GM19193 (cell line): ENCODE measurements around the gene ARRDC1.

Experiments
- POLR2A ChIP-seq: IDR thresholded peaks from 4 replicates; pipeline ENCODE4 v1.6.1; 2011; ENCODE audit not compliant: insufficient read depth, insufficient read length; ENCODE audit errors: extremely low read depth

ARRDC1 gene

DNA sequence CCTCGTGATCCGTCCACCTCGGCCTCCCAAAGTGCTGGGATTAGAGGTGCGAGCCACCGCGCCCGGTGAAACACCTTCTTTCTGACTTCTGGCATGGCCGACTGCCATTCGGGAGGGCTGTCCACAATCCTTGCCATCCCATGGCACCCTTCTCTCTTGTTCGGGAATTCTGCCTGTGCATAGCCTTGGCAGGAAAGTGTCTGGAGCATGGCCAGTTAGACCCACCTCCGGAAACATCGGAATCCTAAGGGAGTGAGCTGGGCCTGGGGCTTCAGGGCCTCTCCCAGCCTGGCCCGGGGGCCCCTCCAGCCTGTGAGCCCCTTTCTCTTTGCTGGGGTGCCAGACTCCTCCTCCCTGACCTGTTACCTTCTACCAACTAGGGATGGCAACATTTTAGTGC lies 1.6 kb upstream of the ARRDC1 start:
- no peak for TF ChIP-seq POLR2A

DNA sequence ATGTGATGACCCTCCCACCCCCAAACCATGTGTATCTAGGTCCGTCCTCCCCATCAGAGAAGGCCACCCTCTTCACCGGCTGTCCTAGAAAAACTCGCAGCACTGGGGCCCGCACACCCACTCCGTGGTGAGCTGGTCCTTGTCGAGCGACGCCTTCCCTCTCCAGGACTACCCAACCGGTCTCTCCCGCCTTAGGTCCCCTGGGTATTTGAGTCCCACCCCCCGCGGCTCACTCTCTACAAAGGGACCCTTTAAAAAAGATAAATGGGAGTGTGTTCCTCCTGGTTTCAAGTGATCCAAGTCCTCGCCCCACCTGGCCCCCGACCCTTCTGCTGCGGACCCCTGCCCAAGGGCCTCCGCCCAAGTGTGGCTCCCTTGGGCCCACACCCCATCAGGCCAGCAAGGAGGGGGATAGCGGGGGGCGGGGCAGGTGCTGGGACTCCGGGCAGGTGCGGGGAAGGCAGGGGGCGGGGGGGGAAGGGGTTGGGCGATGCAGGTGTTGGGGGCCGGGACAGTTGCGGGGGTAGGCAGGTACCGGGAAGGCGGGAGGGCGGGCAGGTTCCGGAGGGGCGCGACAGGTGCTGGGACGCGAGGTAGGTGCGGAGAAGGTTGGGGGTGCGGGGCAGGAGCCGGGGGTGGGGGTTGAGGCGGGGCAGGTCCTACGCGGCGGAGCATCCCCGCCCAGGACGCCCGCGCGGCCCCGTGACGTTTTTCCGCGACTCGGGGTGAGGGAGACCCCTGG lies 970 bp upstream of the ARRDC1 start:
- no peak for TF ChIP-seq POLR2A

DNA sequence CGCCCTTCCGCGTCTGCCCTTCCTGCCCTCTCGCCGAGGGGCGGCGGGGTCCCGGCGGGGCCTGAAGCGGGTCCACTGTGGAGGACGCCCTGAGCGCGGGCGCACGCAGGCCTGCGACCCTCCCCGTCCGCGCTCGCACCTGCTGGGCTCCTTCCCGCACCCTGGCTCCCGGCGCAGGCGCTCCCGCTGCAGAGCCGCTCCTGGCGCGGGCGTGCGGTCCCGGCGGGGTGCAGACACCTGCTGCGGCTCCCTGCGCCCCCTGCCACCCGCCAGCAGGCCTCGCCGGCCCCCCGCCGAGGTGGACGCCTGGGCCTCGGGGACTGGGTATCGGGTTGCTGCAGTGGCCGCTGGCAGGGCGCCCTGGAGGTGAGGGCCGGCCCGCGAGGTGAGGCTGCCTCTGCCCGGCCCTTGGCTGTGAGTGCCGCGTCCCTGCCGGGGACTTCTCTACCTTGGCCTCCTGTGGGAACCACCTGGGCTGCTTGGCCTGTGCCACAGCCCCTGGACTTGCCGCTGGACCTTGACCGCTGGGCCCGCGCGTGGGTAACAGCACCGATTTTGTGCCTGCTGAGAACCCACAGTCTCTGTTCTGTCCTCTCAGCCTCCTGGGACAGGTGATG lies 627 bp downstream of the ARRDC1 start:
- TF ChIP-seq POLR2A = no peak

DNA sequence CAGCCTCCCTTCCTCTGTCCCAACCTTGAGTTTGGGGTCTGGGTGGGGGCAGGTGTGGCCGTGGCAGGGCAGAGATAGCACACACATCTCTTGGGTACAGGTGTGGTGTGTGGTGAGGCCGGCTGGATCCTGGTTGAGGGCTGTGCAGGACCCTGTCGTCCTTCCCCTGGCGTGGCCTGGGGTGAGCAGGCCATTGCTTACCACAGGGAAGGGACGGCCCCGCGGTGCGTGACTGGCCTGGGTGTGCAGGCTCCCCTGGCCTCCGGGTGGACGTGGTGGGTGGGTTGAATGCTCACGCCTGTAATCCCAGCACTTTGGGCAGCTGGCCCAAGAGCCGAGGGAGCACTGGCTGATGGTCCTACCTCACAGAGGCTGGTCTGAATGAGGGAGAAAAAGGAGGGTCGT lies 1.2 kb downstream of the ARRDC1 start:
- TF ChIP-seq POLR2A = no peak

GRCh38 chr9:137607141-137607857 lies 1.8 kb downstream of the ARRDC1 start:
- no peak for TF ChIP-seq POLR2A

GRCh38 chr9:137610944-137611343 lies 5.5 kb downstream of the ARRDC1 start:
- no peak for TF ChIP-seq POLR2A

DNA sequence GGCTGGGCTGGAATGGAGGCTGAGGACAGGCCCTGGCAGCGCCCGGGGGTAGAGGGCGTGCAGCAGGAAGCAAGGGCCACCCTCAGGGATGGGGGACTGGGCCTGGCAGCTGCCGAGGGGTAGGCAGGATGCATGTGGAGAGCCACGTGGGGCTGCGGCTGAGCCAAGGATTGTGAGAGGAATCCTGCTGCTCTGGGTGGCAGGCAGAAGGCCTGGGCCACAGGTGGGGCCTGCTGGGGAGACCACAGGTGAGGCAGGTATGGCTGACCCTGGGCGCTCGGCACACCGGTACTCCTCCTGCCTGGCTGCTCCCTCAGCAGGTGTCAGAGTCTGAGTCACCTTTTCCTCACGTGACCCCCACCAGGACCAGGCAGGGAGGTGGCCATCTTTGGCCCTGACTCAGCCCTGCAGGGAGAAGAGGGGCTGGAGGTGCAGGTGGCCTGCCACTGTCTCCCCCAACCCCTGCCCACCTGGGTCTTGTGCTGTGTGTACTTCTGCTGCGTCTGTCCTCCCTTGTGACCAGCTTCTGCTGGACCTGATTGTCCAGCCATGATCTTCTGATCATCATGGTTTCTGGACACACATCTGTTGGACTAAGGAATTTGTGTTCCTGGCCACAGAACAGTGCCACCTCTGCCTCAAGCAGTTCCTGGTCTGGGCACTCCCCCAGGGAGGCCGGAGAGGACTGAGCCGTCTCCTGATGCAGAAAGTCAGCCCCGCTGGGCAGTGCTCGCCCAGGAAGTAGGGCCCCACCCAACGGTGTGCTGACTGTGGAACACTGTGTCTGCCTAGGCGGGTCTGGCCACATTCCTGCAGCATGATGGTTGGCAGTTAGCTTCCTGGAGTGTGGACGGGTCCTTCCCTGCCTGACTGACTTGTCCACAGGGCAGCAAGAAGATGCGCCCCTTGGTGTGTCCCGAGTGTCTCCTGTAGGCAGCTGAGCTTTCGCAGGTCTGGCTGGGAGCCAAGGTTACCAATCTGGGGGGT lies 6.4 kb downstream of the ARRDC1 start:
- TF ChIP-seq POLR2A = no peak

DNA sequence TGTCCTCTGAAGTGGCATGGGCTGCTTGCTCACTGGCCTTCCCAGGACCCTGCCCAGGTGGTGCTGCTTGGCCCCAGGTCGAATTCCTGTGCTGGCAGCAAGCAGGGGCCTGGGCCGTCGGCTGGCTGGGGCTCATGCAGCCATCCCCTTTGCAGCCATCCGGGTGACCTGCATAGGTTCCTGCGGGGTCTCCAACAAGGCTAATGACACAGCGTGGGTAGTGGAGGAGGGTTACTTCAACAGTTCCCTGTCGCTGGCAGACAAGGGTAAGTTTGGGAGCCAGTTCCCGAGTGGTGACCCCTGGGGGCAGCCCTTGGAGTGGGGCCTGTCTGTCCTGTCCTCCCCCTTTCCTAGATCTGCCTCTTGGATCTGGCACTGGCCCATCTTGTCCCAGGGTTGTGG lies 7.3 kb downstream of the ARRDC1 start:
- TF ChIP-seq POLR2A = peak; percentile 27

GRCh38 chr9:137613259-137613658 lies 7.8 kb downstream of the ARRDC1 start:
- TF ChIP-seq POLR2A = no peak

DNA sequence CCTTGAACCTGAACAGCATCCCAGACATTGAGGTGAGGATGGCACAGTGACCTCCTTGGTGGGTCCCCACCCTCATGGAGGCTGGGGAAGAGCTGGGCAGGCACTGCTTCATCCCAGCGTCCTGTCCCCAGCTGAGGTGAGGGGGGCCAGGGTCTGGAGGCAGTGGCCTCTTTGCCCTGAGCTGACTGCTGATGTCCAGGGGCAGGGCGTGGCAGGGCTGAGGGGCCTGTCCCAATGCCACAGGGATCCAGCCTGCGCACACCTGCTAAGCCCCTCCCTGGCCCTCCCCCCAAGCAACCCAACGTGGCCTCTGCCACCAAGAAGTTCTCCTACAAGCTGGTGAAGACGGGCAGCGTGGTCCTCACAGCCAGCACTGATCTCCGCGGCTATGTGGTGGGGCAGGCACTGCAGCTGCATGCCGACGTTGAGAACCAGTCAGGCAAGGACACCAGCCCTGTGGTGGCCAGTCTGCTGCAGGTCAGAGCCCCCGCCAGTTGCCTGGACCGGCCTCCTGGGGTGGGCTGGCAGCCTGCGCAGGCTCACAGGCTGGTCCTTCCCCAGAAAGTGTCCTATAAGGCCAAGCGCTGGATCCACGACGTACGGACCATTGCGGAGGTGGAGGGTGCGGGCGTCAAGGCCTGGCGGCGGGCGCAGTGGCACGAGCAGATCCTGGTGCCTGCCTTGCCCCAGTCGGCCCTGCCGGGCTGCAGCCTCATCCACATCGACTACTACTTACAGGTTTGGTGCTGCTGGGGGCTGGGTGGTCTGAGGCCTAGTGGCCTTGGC lies 8.4 kb downstream of the ARRDC1 start:
- peak; percentile 19 for TF ChIP-seq POLR2A

DNA sequence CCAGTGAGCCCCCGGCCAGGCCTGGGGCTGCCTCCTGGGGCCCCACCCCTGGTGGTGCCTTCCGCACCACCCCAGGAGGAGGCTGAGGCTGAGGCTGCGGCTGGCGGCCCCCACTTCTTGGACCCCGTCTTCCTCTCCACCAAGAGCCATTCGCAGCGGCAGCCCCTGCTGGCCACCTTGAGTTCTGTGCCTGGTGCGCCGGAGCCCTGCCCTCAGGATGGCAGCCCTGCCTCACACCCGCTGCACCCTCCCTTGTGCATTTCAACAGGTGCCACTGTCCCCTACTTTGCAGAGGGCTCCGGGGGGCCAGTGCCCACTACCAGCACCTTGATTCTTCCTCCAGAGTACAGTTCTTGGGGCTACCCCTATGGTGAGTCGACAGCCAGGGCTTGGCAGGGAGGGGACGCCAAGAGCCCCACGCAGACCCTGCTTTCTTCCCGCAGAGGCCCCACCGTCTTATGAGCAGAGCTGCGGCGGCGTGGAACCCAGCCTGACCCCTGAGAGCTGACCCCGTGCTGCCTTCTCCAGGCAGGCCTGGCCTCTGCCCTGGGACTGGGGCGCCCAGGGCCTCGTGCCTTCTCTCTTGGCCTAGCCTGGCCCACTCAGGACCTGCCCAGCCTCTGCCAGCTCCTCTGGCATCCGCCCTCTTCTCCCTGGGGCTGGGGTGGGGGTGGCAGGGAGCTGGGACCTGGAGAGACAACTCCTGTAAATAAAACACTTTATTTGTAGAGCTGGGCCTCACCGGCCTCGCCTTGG lies 9.3 kb downstream of the ARRDC1 start:
- TF ChIP-seq POLR2A = peak; percentile 3

DNA sequence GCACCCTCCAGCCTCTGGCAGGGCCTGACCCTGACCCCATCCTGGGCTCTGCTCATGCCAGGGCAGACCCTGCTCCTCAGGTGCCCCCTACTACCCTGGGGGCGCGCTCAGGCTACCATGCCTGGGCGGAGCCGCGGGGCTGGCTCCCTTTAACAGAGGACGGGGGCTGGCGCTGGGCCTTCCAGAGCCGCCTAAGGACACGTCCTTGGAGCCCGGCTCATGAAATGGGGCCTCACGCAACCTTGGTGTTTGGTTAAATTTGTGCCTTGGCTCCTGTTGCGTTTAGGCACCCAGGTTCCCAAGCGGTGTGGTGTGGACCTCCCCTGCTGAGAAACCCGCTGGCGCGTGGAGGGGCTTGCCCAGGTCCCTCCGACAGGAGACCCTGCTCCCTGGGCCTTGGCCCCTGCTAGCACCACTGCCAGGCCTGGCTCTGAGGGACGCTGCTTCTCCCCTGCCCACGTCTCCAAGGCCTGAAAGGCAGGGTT lies 9.9 kb downstream of the ARRDC1 start:
- no peak for TF ChIP-seq POLR2A

DNA sequence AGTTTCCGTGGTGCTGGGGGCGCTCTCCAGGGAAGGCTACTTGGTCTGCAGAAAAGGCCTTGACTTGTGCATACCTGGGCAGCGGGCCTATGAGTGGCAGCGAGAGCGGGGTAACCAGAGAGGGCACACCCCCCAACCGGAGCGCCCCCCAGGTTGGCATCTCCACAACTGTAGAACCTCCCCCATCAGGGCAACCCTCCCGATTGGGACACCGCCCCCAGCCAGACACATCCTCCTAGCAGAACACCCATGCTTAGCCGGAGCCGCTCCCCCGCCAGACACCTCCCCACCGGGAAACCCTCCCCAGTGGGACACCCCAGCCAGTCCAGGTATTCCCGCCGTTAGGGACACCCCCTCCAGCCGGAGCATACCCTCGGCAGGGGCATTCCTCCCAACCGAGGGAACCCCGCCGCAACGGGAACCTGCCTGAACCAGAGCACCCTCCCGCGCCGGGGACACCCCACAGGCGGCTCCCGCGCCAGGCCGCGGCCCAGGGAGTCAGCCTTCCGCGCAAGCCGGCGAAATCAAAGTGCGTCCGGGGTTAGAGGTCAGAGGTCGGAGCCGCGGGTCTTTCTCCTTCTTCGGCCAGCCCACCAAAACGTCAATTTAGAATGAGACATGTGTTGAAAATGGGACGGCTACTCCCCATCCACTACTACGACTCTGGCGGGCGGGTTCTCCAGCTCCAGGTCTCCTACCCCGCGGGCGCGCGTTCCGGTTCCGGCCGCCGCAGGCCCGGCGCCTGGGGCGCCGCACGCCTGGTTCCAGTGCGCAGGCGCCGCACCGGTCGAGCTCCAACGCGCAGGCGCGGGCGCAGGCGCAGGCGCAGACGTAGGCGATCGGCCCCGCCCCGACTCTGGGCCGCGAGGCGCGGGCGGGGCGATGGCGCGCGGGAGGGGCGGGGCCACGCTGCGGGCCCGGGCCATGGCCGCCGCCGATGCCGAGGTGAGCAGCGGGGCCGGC lies 12.9 kb downstream of the ARRDC1 start, which contains the start of gene EHMT1:
TSS of gene EHMT1 (plus strand) at position 901 of the 963 bp plus-strand sequence. CDS start at position 925, 24 bp downstream.
- TF ChIP-seq POLR2A = peak; percentile 81
